ENCODE measurements around the gene BRICD5.
"Not testable (repeated sequence)": the region's sequence is repeated elsewhere in the genome, so short reads cannot be mapped to it uniquely, and the experiment has no call there.

Gene BRICD5

GRCh38 chr16:2213817-2214718 lies 3.4 kb upstream of the BRICD5 start:
- peak; percentile 13 for DNase-seq

- DNase-seq = no peak
Observed at GRCh38 chr16:2212362-2213324, 2.0 kb upstream of the BRICD5 start.

GRCh38 chr16:2211923-2212347 lies 1.3 kb upstream of the BRICD5 start:
- DNase-seq = no peak

GRCh38 chr16:2210009-2210332 lies 692 bp downstream of the BRICD5 start:
- no peak for DNase-seq

- no peak for DNase-seq
Observed at GRCh38 chr16:2209258-2210008, 1.2 kb downstream of the BRICD5 start.

- no peak for DNase-seq
Observed at GRCh38 chr16:2208772-2209171, 1.9 kb downstream of the BRICD5 start.

GRCh38 chr16:2208308-2208707 lies 2.4 kb downstream of the BRICD5 start:
- no peak for DNase-seq

- DNase-seq = no peak
Observed at GRCh38 chr16:2207872-2208271, 2.8 kb downstream of the BRICD5 start.

- DNase-seq = no peak
Observed at GRCh38 chr16:2206780-2207433, 3.8 kb downstream of the BRICD5 start.

GRCh38 chr16:2206420-2206779 lies 4.3 kb downstream of the BRICD5 start:
- DNase-seq = no peak

GRCh38 chr16:2205967-2206313 lies 4.7 kb downstream of the BRICD5 start:
- no peak for DNase-seq

- peak; percentile 88 for DNase-seq
Observed at GRCh38 chr16:2205104-2205966, 5.3 kb downstream of the BRICD5 start, which contains the start of gene MLST8. TSS of gene MLST8 (plus strand) at chr16:2205454. CDS start at chr16:2206086, 632 bp downstream.

GRCh38 chr16:2204416-2205103 lies 6.1 kb downstream of the BRICD5 start:
- no peak for DNase-seq

GRCh38 chr16:2203119-2203688 lies 7.5 kb downstream of the BRICD5 start:
- not testable (repeated sequence) for DNase-seq

GRCh38 chr16:2200313-2200712 lies 10.3 kb downstream of the BRICD5 start:
- no peak for DNase-seq

- no peak for DNase-seq
Observed at GRCh38 chr16:2199621-2200139, 11.0 kb downstream of the BRICD5 start.

- no peak for DNase-seq
Observed at GRCh38 chr16:2199095-2199494, 11.6 kb downstream of the BRICD5 start.

GRCh38 chr16:2198283-2198682 lies 12.4 kb downstream of the BRICD5 start:
- no peak for DNase-seq

GRCh38 chr16:2197765-2198164 lies 12.9 kb downstream of the BRICD5 start:
- DNase-seq = no peak

GRCh38 chr16:2196981-2197511 lies 13.6 kb downstream of the BRICD5 start:
- DNase-seq = no peak

Data from activated naive CD4-positive, alpha-beta T cell treated with Interleukin-2 at 50 U/mL for 16 hours (primary cell).